GM15510 (cell line): ENCODE measurements around the gene AKAP13.

Experiments used
- POLR2A ChIP-seq: IDR thresholded peaks from 3 replicates; pipeline ENCODE4 v1.6.1; 2011; ENCODE audit warnings: borderline replicate concordance; ENCODE audit not compliant: insufficient read length; ENCODE audit errors: extremely low read depth

AKAP13 gene

GRCh38 chr15:85500060-85500708, 119.8 kb downstream of the AKAP13 start:
- no peak for TF ChIP-seq POLR2A

DNA sequence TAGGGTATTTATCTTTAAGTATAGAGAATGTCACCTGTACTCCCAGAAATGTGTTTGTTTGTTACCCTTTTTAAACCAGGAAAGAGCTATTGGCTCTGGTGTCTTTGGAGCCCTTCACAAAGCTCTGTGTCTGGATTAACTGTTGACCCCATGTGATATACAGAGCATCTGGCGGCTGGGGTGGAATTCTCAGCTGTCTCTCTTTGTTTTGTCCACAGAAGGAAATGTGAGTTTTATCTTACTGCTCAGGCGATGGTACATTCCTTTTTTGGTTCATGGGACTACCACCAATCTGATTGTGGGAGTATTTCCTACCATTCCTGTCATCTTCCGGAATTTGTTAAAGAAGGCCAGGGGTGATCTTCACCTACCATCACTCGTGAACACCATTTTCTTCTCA, 120.3 kb downstream of the AKAP13 start:
- no peak for TF ChIP-seq POLR2A

GRCh38 chr15:85501574-85501973, 121.2 kb downstream of the AKAP13 start:
- no peak for TF ChIP-seq POLR2A

- no peak for TF ChIP-seq POLR2A
These were observed 122.9 kb downstream of the AKAP13 start for GRCh38 chr15:85503151-85503799.

GRCh38 chr15:85504749-85505676, 124.6 kb downstream of the AKAP13 start:
- no peak for TF ChIP-seq POLR2A

GRCh38 chr15:85507114-85507513, 126.7 kb downstream of the AKAP13 start:
- no peak for TF ChIP-seq POLR2A

- no peak for TF ChIP-seq POLR2A
These were observed 129.6 kb downstream of the AKAP13 start for GRCh38 chr15:85509973-85510372.

GRCh38 chr15:85514413-85514812, 134.0 kb downstream of the AKAP13 start:
- no peak for TF ChIP-seq POLR2A

- no peak for TF ChIP-seq POLR2A
These were observed 134.8 kb downstream of the AKAP13 start for GRCh38 chr15:85515212-85515611.

- TF ChIP-seq POLR2A: no peak
These were observed 136.7 kb downstream of the AKAP13 start for GRCh38 chr15:85517086-85517485.

GRCh38 chr15:85518979-85519761, 138.8 kb downstream of the AKAP13 start:
- TF ChIP-seq POLR2A: no peak

GRCh38 chr15:85520650-85521049, 140.2 kb downstream of the AKAP13 start:
- TF ChIP-seq POLR2A: no peak

DNA sequence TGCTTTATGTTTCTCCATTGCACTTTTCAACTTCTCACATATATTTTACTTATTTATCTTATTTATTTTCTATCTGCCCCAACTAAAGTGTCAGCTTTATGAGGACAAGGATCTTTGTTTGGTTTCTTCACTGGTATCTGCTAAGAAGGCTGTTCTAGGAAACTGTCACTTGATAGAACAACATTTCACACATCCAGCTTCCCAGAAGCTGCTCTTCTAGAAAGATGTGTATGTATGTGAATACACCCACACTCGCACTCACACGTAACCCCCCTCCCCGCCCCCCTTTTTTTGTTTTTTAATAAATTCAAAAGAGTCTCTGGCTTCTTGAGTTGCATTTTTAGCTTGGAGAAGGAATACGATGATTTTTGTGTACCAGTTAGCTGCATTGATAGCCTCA, 143.1 kb downstream of the AKAP13 start:
- no peak for TF ChIP-seq POLR2A

DNA sequence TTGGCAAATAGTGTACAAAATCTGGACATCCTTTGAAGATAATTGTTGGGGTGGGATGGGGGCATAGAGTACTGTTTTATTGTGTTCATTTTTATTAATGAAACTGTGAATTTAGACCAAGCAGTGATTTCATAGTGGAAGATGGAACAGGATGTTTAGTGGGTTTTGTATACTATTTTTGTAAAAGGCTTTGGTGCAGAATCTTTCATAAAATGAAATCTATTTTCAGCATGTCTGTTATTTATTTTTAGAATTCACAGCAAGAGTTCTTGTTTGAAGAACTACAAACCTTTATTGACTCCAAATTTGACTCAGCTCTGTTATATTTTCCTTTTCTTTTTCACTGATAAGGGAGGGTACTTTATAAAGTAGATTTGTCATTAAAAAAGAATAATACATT, 145.4 kb downstream of the AKAP13 start:
- no peak for TF ChIP-seq POLR2A

DNA sequence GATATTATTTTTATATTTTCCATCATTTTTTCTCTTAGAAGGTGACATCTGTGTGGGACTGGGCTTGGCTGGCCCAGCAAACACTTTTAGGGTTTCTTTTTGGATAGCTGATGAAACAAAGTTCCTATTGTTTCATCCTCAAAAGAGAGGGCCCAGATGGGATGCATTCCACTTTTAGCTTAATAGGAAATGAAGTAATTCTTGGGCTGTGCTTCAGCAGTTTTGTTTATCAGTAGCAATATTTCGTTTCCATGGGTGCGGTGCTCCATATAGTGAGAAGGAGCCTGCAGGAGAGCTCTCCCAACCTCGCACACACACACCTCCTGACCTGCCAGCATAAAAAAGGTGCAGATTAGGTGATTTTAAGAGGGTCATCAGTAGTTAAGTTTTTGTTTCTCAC, 147.5 kb downstream of the AKAP13 start:
- TF ChIP-seq POLR2A: no peak
